PFSK-1 (cell line): ENCODE data around the gene RBM7.

Source experiments
- FOXP2 ChIP-seq: optimal IDR thresholded peaks from 2 replicates; pipeline ENCODE3; 2011; ENCODE audit warnings: borderline replicate concordance, control low read depth, inconsistent platforms; ENCODE audit not compliant: insufficient read depth; ENCODE audit errors: extremely low read length, extremely low read depth
- POLR2AphosphoS5 ChIP-seq: IDR thresholded peaks from 2 replicates; pipeline ENCODE4 v1.6.1; 2012; ENCODE audit warnings: low read depth, mild to moderate bottlenecking, control low read depth, low read length, moderate library complexity
- SIN3A ChIP-seq: IDR thresholded peaks from 2 replicates; pipeline ENCODE4 v1.6.1; 2012; ENCODE audit warnings: mild to moderate bottlenecking, low read length, moderate library complexity, borderline replicate concordance; ENCODE audit not compliant: insufficient read depth
- TAF1 ChIP-seq: IDR thresholded peaks from 2 replicates; pipeline ENCODE4 v1.6.1; 2012; ENCODE audit warnings: low read length, control low read depth, borderline replicate concordance; ENCODE audit not compliant: insufficient read depth
- TF ChIP-seq, protein P1 (sequence below), 2 experiments: IDR thresholded peaks; 2 replicates each; pipeline versions ENCODE4 v1.6.1 to v1.8.0; 2011 to 2012; ENCODE audit warnings: low read depth in 2 of 2, low read length in 2 of 2, control low read depth in 1 of 2, inconsistent platforms in 1 of 2, mild to moderate bottlenecking in 1 of 2, moderate library complexity in 1 of 2; ENCODE audit not compliant: insufficient read depth in 1 of 2

The RBM7 gene

DNA sequence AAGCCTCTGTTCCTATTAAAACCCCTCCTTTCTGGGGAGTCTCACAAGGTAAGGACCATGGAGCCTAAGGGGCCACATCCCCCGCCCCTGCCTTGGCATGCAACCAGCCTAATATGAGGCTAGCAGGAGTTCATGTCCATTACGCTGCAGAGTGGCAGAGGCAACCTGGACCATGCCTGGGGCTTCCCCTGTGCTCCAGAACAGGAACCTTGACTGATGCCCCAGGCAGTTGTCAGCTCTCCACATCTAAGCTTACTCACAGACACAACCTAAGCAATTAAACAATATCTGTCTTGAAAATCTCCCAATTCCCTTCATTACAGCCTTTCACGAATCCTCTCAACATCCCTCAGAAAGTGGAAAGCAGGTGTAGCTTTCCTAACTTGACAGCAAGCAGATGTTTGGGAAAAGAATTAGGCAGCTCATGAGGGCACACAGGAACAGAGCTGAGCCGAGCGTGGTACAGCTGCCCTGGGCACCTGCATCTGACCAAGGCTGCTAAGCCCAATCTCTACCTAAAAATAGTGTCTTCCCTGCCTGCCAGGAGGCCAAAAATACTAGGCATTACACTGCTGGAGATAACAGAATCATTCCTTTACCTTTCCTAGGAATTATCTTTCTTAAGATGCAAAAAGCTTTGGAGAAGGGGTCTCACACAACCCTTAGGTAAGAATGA, 20.9 kb upstream of the RBM7 start:
- TF ChIP-seq POLR2AphosphoS5: no peak
- TF ChIP-seq, protein P1, sequence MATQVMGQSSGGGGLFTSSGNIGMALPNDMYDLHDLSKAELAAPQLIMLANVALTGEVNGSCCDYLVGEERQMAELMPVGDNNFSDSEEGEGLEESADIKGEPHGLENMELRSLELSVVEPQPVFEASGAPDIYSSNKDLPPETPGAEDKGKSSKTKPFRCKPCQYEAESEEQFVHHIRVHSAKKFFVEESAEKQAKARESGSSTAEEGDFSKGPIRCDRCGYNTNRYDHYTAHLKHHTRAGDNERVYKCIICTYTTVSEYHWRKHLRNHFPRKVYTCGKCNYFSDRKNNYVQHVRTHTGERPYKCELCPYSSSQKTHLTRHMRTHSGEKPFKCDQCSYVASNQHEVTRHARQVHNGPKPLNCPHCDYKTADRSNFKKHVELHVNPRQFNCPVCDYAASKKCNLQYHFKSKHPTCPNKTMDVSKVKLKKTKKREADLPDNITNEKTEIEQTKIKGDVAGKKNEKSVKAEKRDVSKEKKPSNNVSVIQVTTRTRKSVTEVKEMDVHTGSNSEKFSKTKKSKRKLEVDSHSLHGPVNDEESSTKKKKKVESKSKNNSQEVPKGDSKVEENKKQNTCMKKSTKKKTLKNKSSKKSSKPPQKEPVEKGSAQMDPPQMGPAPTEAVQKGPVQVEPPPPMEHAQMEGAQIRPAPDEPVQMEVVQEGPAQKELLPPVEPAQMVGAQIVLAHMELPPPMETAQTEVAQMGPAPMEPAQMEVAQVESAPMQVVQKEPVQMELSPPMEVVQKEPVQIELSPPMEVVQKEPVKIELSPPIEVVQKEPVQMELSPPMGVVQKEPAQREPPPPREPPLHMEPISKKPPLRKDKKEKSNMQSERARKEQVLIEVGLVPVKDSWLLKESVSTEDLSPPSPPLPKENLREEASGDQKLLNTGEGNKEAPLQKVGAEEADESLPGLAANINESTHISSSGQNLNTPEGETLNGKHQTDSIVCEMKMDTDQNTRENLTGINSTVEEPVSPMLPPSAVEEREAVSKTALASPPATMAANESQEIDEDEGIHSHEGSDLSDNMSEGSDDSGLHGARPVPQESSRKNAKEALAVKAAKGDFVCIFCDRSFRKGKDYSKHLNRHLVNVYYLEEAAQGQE (IDR thresholded peaks at IDR 0.05; ENCODE audit: insufficient read depth in 1 of 2, low read depth in 2 of 2, low read length in 2 of 2): no peak
- TF ChIP-seq SIN3A: no peak
- TF ChIP-seq TAF1: no peak
- no peak for TF ChIP-seq FOXP2

DNA sequence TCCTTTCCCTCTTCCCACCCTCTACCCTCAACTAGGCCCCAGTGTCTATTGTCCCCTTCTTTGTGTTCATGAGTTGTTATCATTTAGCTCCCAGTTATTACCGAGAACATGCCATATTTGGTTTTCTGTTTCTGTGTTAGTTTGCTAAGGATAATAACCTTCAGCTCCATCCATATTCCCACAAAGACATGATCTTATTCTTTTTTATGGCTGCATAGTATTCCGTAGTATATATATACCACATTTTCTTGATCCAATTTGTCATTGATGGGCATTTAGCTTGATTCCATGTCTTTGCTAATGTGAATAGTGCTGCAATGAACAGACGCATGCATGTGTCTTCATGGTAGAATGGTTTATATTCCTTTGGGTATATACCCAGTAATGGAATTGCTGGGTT, 18.0 kb upstream of the RBM7 start:
- TF ChIP-seq SIN3A: no peak
- no peak for TF ChIP-seq TAF1
- no peak for TF ChIP-seq POLR2AphosphoS5
- TF ChIP-seq, protein P1 (IDR thresholded peaks at IDR 0.05; ENCODE audit: insufficient read depth in 1 of 2, low read depth in 2 of 2, low read length in 2 of 2): no peak
- no peak for TF ChIP-seq FOXP2

DNA sequence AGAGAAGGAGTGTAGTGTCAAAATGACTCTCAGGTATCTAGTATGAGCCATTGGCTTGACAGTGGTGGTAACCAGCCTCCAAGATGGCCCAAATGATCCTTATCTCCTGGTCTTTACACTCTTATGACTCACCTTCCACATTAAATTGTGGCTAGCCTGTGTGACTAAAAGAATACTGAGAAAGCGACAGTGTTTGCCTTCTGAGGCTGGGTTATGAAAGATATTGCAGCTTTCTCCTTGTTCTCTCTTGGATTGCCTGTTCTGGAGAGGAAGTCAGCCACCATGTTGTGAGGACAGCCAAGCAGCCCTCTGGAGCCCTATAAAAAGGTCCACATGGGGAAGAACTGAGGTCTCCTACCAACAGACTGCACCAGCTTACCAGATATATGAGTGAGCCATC, 16.0 kb upstream of the RBM7 start:
- TF ChIP-seq POLR2AphosphoS5: no peak
- no peak for TF ChIP-seq FOXP2
- TF ChIP-seq, protein P1 (IDR thresholded peaks at IDR 0.05; ENCODE audit: insufficient read depth in 1 of 2, low read depth in 2 of 2, low read length in 2 of 2): no peak
- TF ChIP-seq SIN3A: no peak
- no peak for TF ChIP-seq TAF1

DNA sequence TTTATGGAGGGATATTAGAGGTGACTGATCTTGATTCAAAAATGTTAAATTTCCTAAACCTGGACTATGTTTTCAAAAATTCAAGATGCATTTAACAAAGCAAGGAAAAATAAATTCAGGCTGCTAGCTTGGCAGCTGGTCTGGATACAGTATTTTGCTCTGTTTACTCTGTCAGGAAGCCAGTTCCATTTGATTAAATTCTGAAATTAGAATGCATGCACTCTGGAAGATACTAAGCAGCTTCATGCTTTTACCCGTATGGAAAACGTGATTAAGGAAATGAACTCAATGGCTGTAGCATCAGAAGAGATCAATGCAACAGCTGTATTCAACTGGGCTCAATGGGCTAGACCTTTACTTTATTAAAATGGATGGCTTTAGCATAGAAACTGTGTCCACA, 14.3 kb upstream of the RBM7 start:
- TF ChIP-seq TAF1 (no peak), FOXP2 (no peak), POLR2AphosphoS5 (no peak), SIN3A (no peak)
- TF ChIP-seq, protein P1 (IDR thresholded peaks at IDR 0.05; ENCODE audit: insufficient read depth in 1 of 2, low read depth in 2 of 2, low read length in 2 of 2): no peak
